K562 (cell line): Measurements from ENCODE around the gene PURA. TPM values are rescaled to one million over a fixed set of nuclear protein-coding genes. Genes with fewer than 3 reads are reported as not detected.

Experiments
- AFF1 ChIP-seq, 2 experiments: fragments of 450-650 bp; IDR thresholded peaks; 2 replicates each; pipeline ENCODE4 v1.6.1; 2018; ENCODE audit warnings: mild to moderate bottlenecking in 2 of 2, low read depth in 1 of 2; ENCODE audit not compliant: partially characterized antibody in 2 of 2
- LCOR ChIP-seq: sonication (generic); formaldehyde crosslinking; IDR thresholded peaks from 2 replicates; pipeline ENCODE4 v1.8.0; 2022; ENCODE audit warnings: mild to moderate bottlenecking, missing genetic modification reagents
- MYBL2 ChIP-seq, 2 experiments: fragments of 450-650 bp in 1 of 2; sonication (generic) in 1 of 2; formaldehyde crosslinking in 1 of 2; IDR thresholded peaks; 2 replicates each; pipeline versions ENCODE4 v1.6.1 to v1.8.1; 2017 to 2022; ENCODE audit warnings: borderline replicate concordance in 1 of 2, inconsistent platforms in 1 of 2, low read depth in 1 of 2, mild to moderate bottlenecking in 1 of 2, missing genetic modification reagents in 1 of 2, moderate library complexity in 1 of 2
- RBM25 ChIP-seq: fragments of 200-400 bp; formaldehyde crosslinking; IDR thresholded peaks from 2 replicates; pipeline ENCODE4 v1.6.1; 2018; ENCODE audit warnings: low read length, low read depth, moderate library complexity; ENCODE audit not compliant: severe bottlenecking
- SMARCA4 ChIP-seq: fragments of 450-650 bp; IDR thresholded peaks from 2 replicates; pipeline ENCODE4 v1.6.1; 2016
- TCF3 ChIP-seq: sonication (generic); formaldehyde crosslinking; IDR thresholded peaks from 2 replicates; pipeline ENCODE4 v1.4.0; 2020; ENCODE audit warnings: mild to moderate bottlenecking, missing genetic modification reagents
- ZNF436 ChIP-seq: fragments of 250-450, 450-650 bp; sonication (Bioruptor Pico); formaldehyde crosslinking; IDR thresholded peaks from 2 replicates; pipeline ENCODE4 v1.7.0; 2020; ENCODE audit warnings: mild to moderate bottlenecking
- polyA plus RNA-seq, 8 experiments: library from polyadenylated mRNA; depleted of rRNA in 4 of 8; stranded (reverse) in 5 of 8; unstranded in 3 of 8; fragments of >200 nt; fragmentation: Nextera tagmentation in 2 of 8; fragmentation: Illumina TruSeq in 1 of 8; extraction: Ambion mirVana in 2 of 8; extraction: Trizol in 1 of 8; gene quantifications; 2 replicates each; pipeline versions ENCODE4 v1.2.1 to v1.2.3, GENCODE V29; 2011 to 2014; ENCODE audit warnings: inconsistent platforms in 1 of 8, missing spikeins in 1 of 8
- total RNA-seq, 7 experiments: library from RNA; depleted of rRNA in 6 of 7; stranded (reverse); fragments of >200 nt in 6 of 7; fragmentation: Illumina TruSeq in 2 of 7; extraction: Trizol in 2 of 7; gene quantifications; 2 replicates each; pipeline versions ENCODE4 v1.2.1 to v1.2.3, GENCODE V29; 2011 to 2021; ENCODE audit warnings: low replicate concordance in 1 of 7
- TF ChIP-seq, protein P1 (sequence below), 2 experiments: fragments of 450-650 bp; IDR thresholded peaks; 2 replicates each; pipeline ENCODE4 v1.6.1; 2016; ENCODE audit warnings: mild to moderate bottlenecking in 2 of 2, borderline replicate concordance in 1 of 2, low read depth in 1 of 2, moderate library complexity in 1 of 2
- TF ChIP-seq, protein P2 (sequence below): fragments of 200-800 bp; sonication (Bioruptor generic); IDR thresholded peaks from 2 replicates; pipeline ENCODE4 v1.6.1; 2016; ENCODE audit warnings: missing genetic modification characterization, missing compliant biosample characterization

The PURA gene
- total and polyA plus RNA-seq, 9 of the 15 experiments (the other 6 are each of a cell fraction or from before 2014, with no cell fraction given) = 3.2 to 11.1 (median 5.4) TPM

DNA sequence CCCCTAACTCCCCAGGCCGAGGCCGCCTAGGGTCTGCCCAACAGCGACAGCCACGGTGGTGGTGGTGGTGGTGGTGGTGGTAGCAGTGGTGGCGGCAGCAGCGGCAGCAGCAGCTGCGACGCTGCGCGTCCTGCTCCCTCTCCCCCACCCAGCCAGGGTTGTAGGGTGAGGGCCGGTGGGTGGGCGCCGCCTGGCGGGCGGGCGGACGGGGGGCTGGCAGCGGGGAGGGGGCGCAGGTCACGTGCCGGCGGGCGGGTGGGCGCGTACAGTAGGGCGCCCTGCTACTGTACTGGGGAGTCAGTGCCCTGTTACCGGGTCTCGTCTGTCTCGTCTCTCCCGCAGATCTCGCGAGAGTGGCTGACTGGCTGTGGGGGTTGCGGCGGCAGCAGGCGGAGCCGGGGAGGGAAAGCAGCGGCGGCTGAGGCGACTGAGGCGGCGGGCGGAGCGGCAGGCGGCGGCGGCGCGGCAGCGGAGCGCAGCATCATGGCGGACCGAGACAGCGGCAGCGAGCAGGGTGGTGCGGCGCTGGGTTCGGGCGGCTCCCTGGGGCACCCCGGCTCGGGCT is at the start of gene PURA (continued):
- no peak for TF ChIP-seq AFF1 (IDR thresholded peaks at IDR 0.05; ENCODE audit: low read depth in 1 of 2, partially characterized antibody in 2 of 2)
- no peak for TF ChIP-seq TCF3 (CRISPR knock-in tag)
- TF ChIP-seq, protein P1, sequence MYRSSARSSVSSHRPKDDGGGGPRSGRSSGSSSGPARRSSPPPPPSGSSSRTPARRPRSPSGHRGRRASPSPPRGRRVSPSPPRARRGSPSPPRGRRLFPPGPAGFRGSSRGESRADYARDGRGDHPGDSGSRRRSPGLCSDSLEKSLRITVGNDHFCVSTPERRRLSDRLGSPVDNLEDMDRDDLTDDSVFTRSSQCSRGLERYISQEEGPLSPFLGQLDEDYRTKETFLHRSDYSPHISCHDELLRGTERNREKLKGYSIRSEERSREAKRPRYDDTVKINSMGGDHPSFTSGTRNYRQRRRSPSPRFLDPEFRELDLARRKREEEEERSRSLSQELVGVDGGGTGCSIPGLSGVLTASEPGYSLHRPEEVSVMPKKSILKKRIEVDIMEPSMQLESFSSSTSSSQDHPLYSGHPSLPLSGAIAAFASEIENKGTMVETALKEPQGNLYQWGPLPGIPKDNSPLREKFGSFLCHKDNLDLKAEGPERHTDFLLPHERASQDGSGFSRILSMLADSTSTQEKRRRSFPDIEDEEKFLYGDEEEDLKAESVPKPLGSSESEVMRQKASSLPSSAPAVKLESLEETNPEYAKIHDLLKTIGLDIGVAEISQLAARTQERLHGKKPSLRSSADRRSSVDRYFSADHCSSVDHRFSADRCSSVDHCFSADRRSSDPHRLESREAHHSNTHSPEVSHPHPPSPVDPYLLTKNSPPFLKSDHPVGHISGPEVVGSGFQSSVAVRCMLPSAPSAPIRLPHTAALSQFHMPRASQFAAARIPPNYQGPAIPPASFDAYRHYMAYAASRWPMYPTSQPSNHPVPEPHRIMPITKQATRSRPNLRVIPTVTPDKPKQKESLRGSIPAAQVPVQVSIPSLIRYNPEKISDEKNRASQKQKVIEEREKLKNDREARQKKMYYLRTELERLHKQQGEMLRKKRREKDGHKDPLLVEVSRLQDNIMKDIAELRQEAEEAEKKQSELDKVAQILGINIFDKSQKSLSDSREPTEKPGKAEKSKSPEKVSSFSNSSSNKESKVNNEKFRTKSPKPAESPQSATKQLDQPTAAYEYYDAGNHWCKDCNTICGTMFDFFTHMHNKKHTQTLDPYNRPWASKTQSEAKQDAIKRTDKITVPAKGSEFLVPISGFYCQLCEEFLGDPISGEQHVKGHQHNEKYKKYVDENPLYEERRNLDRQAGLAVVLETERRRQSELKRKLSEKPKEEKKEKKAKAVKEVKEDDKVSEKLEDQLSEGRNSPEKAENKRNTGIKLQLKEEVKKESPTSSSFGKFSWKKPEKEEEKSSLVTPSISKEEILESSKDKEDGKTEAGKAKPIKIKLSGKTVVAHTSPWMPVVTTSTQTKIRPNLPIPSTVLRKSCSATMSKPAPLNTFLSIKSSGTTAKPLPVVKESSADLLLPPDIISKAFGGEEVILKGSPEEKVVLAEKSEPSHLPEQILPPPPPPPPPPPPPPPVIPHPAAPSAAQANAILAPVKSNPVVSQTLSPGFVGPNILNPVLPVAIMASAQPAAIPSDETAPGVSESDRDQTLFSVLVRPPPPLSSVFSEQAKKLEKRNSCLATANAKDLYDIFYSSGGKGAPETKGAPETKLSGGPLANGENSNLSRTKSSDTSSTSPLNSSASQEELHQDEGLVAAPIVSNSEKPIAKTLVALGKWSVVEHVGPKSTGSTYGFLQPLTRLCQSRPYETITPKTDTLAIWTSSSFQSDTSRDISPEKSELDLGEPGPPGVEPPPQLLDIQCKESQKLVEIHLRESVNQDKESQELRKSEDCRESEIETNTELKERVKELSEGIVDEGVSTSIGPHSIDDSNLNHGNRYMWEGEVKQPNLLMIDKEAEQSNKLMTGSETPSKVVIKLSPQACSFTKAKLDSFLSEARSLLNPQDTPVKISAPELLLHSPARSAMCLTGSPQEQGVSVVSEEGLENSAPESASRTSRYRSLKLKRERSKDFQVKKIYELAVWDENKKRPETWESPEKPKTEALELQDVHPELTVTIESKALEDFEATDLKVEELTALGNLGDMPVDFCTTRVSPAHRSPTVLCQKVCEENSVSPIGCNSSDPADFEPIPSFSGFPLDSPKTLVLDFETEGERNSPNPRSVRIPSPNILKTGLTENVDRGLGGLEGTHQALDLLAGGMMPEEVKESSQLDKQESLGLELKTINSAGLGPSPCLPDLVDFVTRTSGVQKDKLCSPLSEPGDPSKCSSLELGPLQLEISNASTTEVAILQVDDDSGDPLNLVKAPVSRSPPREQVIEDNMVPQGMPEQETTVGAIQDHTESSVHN (IDR thresholded peaks at IDR 0.05; ENCODE audit: borderline replicate concordance in 1 of 2, low read depth in 1 of 2) = no peak
- TF ChIP-seq, protein P2, sequence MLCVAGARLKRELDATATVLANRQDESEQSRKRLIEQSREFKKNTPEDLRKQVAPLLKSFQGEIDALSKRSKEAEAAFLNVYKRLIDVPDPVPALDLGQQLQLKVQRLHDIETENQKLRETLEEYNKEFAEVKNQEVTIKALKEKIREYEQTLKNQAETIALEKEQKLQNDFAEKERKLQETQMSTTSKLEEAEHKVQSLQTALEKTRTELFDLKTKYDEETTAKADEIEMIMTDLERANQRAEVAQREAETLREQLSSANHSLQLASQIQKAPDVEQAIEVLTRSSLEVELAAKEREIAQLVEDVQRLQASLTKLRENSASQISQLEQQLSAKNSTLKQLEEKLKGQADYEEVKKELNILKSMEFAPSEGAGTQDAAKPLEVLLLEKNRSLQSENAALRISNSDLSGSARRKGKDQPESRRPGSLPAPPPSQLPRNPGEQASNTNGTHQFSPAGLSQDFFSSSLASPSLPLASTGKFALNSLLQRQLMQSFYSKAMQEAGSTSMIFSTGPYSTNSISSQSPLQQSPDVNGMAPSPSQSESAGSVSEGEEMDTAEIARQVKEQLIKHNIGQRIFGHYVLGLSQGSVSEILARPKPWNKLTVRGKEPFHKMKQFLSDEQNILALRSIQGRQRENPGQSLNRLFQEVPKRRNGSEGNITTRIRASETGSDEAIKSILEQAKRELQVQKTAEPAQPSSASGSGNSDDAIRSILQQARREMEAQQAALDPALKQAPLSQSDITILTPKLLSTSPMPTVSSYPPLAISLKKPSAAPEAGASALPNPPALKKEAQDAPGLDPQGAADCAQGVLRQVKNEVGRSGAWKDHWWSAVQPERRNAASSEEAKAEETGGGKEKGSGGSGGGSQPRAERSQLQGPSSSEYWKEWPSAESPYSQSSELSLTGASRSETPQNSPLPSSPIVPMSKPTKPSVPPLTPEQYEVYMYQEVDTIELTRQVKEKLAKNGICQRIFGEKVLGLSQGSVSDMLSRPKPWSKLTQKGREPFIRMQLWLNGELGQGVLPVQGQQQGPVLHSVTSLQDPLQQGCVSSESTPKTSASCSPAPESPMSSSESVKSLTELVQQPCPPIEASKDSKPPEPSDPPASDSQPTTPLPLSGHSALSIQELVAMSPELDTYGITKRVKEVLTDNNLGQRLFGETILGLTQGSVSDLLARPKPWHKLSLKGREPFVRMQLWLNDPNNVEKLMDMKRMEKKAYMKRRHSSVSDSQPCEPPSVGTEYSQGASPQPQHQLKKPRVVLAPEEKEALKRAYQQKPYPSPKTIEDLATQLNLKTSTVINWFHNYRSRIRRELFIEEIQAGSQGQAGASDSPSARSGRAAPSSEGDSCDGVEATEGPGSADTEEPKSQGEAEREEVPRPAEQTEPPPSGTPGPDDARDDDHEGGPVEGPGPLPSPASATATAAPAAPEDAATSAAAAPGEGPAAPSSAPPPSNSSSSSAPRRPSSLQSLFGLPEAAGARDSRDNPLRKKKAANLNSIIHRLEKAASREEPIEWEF = no peak
- TF ChIP-seq ZNF436 = no peak
- TF ChIP-seq MYBL2 (IDR thresholded peaks at IDR 0.05; ENCODE audit: low read depth) = no peak
- no peak for TF ChIP-seq MYBL2 (CRISPR knock-in tag; IDR thresholded peaks at IDR 0.05; ENCODE audit: borderline replicate concordance)
- TF ChIP-seq LCOR (CRISPR knock-in tag) = no peak
- peak; percentile 99 for TF ChIP-seq RBM25
- TF ChIP-seq SMARCA4 = no peak
